ENCODE measurements around the gene SNX21.
A peak's percentile ranks its signal among the peaks of the same experiment; 100 is the strongest.

The SNX21 gene

GRCh38 chr20:45833883-45834796, 541 bp downstream of the SNX21 start:
- Mint-ChIP-seq H3K4me1 (ENCODE audit: low read depth) (peaks cover 16% of the 10 kb centered on the region), H3K36me3 (ENCODE audit: low read depth) (no peaks in the 10 kb centered on the region), H3K27me3 (peaks cover 3% of the 10 kb centered on the region), H3K4me3 (peak overlapping the region; percentile 53), H3K9me3 (no peaks in the 10 kb centered on the region), H3K27ac (no peak overlapping the region)

- peaks cover 3% of the 10 kb centered on the region for H3K27me3 Mint-ChIP-seq
- H3K9me3 Mint-ChIP-seq: no peaks in the 10 kb centered on the region
- H3K27ac Mint-ChIP-seq: no peak overlapping the region
- H3K4me3 Mint-ChIP-seq: peak overlapping the region; percentile 53
- H3K36me3 Mint-ChIP-seq (ENCODE audit: low read depth): no peaks in the 10 kb centered on the region
- H3K4me1 Mint-ChIP-seq (ENCODE audit: low read depth): peaks cover 16% of the 10 kb centered on the region
These were observed 1.2 kb downstream of the SNX21 start for GRCh38 chr20:45834797-45835161.

DNA sequence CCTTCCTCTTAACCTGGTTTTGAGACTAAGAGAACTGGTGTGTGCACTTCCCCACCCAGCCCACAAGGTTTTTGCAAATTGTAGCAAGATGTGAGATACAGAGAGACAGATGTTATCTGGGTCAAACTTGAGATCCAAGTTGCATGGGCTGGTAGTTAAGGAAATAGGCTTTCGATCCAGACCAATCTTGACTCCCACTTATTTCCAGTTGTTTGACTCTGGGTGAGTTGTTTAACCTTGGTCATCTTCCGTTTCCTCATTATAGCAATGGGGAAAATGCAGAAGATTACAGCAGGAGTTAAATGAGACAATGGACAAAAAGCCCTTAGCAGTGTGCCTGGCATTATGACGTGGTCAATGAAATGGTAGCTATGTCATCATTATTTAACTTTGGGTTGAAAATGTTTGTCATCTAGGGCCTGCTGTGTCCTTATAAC, 1.7 kb downstream of the SNX21 start:
- no peak overlapping the region for H3K27ac Mint-ChIP-seq
- peaks cover 1% of the 10 kb centered on the region for H3K27me3 Mint-ChIP-seq
- H3K36me3 Mint-ChIP-seq (ENCODE audit: low read depth): no peaks in the 10 kb centered on the region
- H3K4me1 Mint-ChIP-seq (ENCODE audit: low read depth): peaks cover 16% of the 10 kb centered on the region
- peak overlapping the region; percentile 53 for H3K4me3 Mint-ChIP-seq
- H3K9me3 Mint-ChIP-seq: no peaks in the 10 kb centered on the region

DNA sequence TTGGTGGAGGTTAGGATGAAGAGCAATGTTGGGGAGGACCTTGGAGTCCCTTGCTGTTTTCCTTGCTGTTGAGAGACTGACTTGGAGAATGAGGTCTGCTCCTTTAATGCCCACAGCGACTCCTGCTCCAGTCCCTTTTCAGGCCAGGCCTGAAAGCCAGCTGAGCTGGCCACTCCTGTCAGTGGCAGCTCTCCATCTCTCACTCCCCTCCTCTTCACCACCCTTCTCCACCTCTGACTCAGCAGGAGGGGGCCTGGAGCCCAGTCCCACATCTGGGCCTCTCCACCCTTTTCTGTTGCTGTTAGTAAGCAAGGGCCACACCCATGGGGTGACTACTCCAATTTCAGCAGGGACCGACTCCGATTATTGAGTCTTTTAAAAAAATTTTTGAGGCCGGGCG, 2.2 kb downstream of the SNX21 start:
- no peaks in the 10 kb centered on the region for H3K9me3 Mint-ChIP-seq
- H3K4me3 Mint-ChIP-seq: peak overlapping the region; percentile 53
- H3K36me3 Mint-ChIP-seq (ENCODE audit: low read depth): no peaks in the 10 kb centered on the region
- no peak overlapping the region for H3K27ac Mint-ChIP-seq
- no peaks in the 10 kb centered on the region for H3K27me3 Mint-ChIP-seq
- H3K4me1 Mint-ChIP-seq (ENCODE audit: low read depth): peaks cover 16% of the 10 kb centered on the region

DNA sequence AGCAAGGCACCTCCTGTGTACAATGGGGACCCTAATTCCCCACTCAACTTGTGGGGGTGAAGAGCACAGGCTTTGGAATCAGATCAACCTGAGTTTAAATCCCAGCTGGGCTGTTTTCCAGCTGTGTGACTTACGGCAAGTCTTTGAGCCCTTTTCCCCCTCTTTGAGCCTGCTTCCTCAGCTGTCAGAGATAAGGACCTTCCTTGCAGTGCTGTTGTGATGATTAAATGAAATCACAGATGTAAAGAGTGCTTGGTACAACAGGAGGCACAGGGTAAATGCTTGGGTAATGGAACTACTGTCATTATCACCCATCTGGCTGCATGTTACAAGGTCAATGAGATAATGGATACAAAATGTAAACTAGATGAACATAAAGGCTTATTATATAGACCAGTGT, 3.2 kb downstream of the SNX21 start:
- H3K36me3 Mint-ChIP-seq (ENCODE audit: low read depth): no peaks in the 10 kb centered on the region
- no peaks in the 10 kb centered on the region for H3K9me3 Mint-ChIP-seq

DNA sequence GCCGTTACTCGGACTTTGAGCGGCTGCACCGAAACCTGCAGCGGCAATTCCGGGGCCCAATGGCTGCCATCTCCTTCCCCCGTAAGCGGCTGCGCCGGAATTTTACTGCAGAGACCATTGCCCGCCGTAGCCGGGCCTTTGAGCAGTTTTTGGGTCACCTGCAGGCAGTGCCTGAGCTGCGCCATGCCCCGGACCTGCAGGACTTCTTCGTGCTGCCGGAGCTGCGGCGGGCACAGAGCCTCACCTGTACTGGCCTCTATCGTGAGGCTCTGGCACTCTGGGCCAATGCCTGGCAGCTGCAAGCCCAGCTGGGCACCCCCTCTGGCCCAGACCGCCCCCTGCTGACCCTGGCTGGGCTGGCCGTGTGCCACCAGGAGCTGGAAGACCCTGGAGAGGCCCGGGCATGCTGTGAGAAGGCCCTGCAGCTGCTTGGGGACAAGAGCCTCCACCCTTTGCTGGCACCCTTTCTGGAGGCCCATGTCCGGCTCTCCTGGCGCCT, 7.2 kb downstream of the SNX21 start:
- H3K27ac Mint-ChIP-seq: no peak overlapping the region
- peaks cover 19% of the 10 kb centered on the region for H3K36me3 Mint-ChIP-seq (ENCODE audit: low read depth)
- H3K9me3 Mint-ChIP-seq: no peaks in the 10 kb centered on the region
- H3K4me3 Mint-ChIP-seq: no peak overlapping the region
- H3K4me1 Mint-ChIP-seq (ENCODE audit: low read depth): peaks cover 4% of the 10 kb centered on the region
- no peaks in the 10 kb centered on the region for H3K27me3 Mint-ChIP-seq

More for the DNA sequence above, 3.2 kb downstream of the SNX21 start:
- Mint-ChIP-seq H3K4me3 (no peak overlapping the region), H3K27me3 (no peaks in the 10 kb centered on the region), H3K4me1 (ENCODE audit: low read depth) (peaks cover 16% of the 10 kb centered on the region), H3K27ac (no peak overlapping the region)

DNA sequence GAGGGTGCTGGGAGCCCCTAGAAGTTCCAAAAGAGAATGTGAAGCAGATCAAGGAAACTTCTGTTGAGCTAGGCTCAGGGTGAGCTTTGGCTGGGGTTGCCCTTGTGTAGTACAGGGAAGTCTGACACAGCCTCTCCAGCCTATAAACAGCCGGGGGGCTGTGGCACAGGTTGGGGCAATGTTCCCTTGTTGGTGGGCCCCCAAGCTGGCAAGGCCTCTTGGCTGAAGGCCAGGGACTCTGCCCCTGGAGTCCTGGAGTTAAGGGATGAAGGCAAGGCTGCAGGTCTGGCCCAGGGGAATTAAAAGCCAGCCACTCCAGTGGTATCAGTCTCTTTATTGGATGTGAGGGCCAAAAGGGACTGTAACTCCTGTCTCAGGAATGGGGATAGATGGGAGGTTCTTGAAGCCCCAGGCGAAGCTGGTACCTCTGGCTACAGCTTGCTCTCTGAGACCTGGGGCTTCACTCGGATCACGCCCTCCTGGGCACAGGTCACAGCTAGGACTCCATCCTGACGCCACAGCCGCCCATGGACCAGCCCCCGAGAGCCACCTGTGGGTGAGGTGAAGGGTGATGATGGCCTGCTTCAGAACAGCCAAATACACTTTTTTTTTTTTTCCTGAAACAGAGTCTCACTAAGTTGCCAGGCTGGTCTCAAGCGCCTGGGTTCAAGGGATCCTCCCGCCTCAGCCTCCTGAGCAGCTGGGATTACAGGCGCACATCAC, 8.0 kb downstream of the SNX21 start:
- Mint-ChIP-seq H3K9me3 (no peaks in the 10 kb centered on the region), H3K4me3 (no peak overlapping the region), H3K27ac (no peak overlapping the region), H3K36me3 (ENCODE audit: low read depth) (peaks cover 24% of the 10 kb centered on the region), H3K27me3 (no peaks in the 10 kb centered on the region), H3K4me1 (ENCODE audit: low read depth) (peaks cover 4% of the 10 kb centered on the region)

- H3K27ac Mint-ChIP-seq: no peak overlapping the region
- no peaks in the 10 kb centered on the region for H3K9me3 Mint-ChIP-seq
- peaks cover 24% of the 10 kb centered on the region for H3K36me3 Mint-ChIP-seq (ENCODE audit: low read depth)
- H3K4me3 Mint-ChIP-seq: no peak overlapping the region
- no peaks in the 10 kb centered on the region for H3K27me3 Mint-ChIP-seq
- H3K4me1 Mint-ChIP-seq (ENCODE audit: low read depth): peaks cover 4% of the 10 kb centered on the region
These were observed 8.7 kb downstream of the SNX21 start for GRCh38 chr20:45842169-45842812.

- H3K36me3 Mint-ChIP-seq (ENCODE audit: low read depth): peaks cover 29% of the 10 kb centered on the region
- no peaks in the 10 kb centered on the region for H3K9me3 Mint-ChIP-seq
- no peak overlapping the region for H3K4me3 Mint-ChIP-seq
- H3K27ac Mint-ChIP-seq: no peak overlapping the region
- peaks cover 4% of the 10 kb centered on the region for H3K4me1 Mint-ChIP-seq (ENCODE audit: low read depth)
- H3K27me3 Mint-ChIP-seq: no peaks in the 10 kb centered on the region
These were observed 9.9 kb downstream of the SNX21 start for GRCh38 chr20:45843506-45843905.

GRCh38 chr20:45845452-45845851, 11.9 kb downstream of the SNX21 start:
- no peak overlapping the region for H3K4me3 Mint-ChIP-seq
- H3K4me1 Mint-ChIP-seq (ENCODE audit: low read depth): peaks cover 4% of the 10 kb centered on the region
- peaks cover 30% of the 10 kb centered on the region for H3K36me3 Mint-ChIP-seq (ENCODE audit: low read depth)
- no peaks in the 10 kb centered on the region for H3K27me3 Mint-ChIP-seq
- no peaks in the 10 kb centered on the region for H3K9me3 Mint-ChIP-seq
- H3K27ac Mint-ChIP-seq: no peak overlapping the region

DNA sequence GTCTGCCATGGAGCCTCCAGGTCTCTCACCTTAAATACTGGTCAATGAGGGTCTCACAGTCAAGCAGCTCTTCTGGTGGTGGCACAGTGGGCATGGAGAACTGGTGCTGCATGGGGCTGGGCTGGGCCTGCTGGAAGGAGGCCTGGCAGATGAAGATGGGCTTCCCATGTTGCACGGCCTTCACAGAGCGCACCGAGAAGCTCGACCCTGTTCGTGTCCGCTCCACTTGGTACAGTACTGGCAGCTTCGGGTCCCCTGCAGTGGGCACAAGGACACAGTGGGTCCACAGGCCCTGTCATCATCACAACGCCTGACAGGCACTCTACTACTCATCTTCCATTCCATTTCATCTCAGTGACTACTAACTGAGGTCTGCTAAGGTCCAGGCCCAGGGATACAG, 14.8 kb downstream of the SNX21 start:
- H3K4me1 Mint-ChIP-seq (ENCODE audit: low read depth): no peaks in the 10 kb centered on the region
- H3K36me3 Mint-ChIP-seq (ENCODE audit: low read depth): peaks cover 35% of the 10 kb centered on the region
- H3K27ac Mint-ChIP-seq: no peak overlapping the region
- H3K9me3 Mint-ChIP-seq: no peaks in the 10 kb centered on the region
- H3K4me3 Mint-ChIP-seq: no peak overlapping the region
- no peaks in the 10 kb centered on the region for H3K27me3 Mint-ChIP-seq

- no peaks in the 10 kb centered on the region for H3K27me3 Mint-ChIP-seq
- H3K4me3 Mint-ChIP-seq: no peak overlapping the region
- no peak overlapping the region for H3K27ac Mint-ChIP-seq
- no peaks in the 10 kb centered on the region for H3K4me1 Mint-ChIP-seq (ENCODE audit: low read depth)
- H3K36me3 Mint-ChIP-seq (ENCODE audit: low read depth): peaks cover 28% of the 10 kb centered on the region
- no peaks in the 10 kb centered on the region for H3K9me3 Mint-ChIP-seq
These were observed 15.5 kb downstream of the SNX21 start for GRCh38 chr20:45848969-45849582.

DNA sequence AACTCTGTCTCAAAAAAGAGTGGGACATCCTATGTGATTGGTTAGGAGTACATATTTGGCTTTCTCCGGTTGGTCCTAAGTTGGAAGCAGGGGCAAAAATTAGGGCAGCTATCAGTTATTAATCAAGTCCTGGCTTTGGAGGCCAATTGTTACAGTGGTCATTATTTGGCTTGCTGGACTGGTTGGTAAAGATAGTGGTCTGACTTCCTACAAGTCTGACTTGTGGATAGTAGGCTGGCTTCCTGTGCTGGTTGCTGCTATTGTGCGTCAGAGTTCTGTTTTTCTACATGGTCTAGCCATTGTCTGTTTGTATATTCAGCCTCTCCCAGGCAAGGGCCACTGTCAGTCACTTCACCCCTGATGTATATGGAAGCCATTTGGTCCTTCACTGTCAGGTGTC, 16.6 kb downstream of the SNX21 start:
- peaks cover 9% of the 10 kb centered on the region for H3K4me1 Mint-ChIP-seq (ENCODE audit: low read depth)
- peaks cover 22% of the 10 kb centered on the region for H3K36me3 Mint-ChIP-seq (ENCODE audit: low read depth)
- H3K27ac Mint-ChIP-seq: no peak overlapping the region
- H3K27me3 Mint-ChIP-seq: no peaks in the 10 kb centered on the region
- no peak overlapping the region for H3K4me3 Mint-ChIP-seq
- H3K9me3 Mint-ChIP-seq: no peaks in the 10 kb centered on the region

DNA sequence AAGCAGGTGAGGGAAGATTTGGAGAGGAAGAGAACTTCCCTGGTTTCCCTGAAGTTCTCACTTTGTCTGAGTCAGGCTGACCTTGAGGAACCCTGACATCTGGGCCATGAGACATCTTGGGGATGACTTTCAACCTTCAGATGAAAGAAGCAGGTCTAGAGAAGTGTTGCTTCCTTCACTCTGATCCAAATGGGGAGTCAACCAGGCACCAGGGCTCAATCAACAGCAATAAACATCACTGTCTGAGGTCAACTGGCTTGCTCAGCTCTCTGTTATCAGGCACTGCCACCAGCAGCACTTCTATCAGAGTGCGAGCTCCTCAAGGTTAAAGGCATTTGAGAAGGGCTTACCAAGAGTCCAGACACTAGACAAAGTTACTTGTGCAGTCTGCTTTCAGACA, 17.3 kb downstream of the SNX21 start:
- peaks cover 22% of the 10 kb centered on the region for H3K36me3 Mint-ChIP-seq (ENCODE audit: low read depth)
- H3K27ac Mint-ChIP-seq: no peak overlapping the region
- peaks cover 14% of the 10 kb centered on the region for H3K4me1 Mint-ChIP-seq (ENCODE audit: low read depth)
- H3K4me3 Mint-ChIP-seq: no peak overlapping the region
- H3K9me3 Mint-ChIP-seq: no peaks in the 10 kb centered on the region
- H3K27me3 Mint-ChIP-seq: no peaks in the 10 kb centered on the region

Measured in stimulated activated naive CD8-positive, alpha-beta T cell treated with anti-CD3 and anti-CD28 coated beads, Interleukin-15, Interleukin-2, amounts not matched to agents 100 ng/mL and 50 ng/mL, for 24 hours (primary cell).